HepG2 (cell line): ENCODE measurements around the gene ZBTB7B. TPM values are rescaled to one million over a fixed set of nuclear protein-coding genes. Genes with fewer than 3 reads are reported as not detected.

Experiments used
- BRD4 ChIP-seq: sonication (generic); formaldehyde crosslinking; IDR thresholded peaks from 2 replicates; pipeline ENCODE4 v1.4.0; 2020; ENCODE audit warnings: missing genetic modification reagents
- CCDC6 ChIP-seq: sonication (generic); formaldehyde crosslinking; IDR thresholded peaks from 2 replicates; pipeline ENCODE4 v1.8.1; 2022; ENCODE audit warnings: mild to moderate bottlenecking, missing genetic modification reagents, moderate library complexity
- CEBPB ChIP-seq: IDR thresholded peaks from 2 replicates; pipeline ENCODE4 v1.6.1; 2011; ENCODE audit warnings: low read depth, low read length, improper control_type of control experiment, borderline replicate concordance
- ERF ChIP-seq: IDR thresholded peaks from 2 replicates; pipeline ENCODE4 v1.6.1; 2018; ENCODE audit warnings: missing biosample characterization, missing genetic modification reagents
- GFI1 ChIP-seq: sonication (generic); formaldehyde crosslinking; IDR thresholded peaks from 2 replicates; pipeline ENCODE4 v1.5.0; 2020; ENCODE audit warnings: missing genetic modification reagents, mild to moderate bottlenecking, borderline replicate concordance
- GMEB2 ChIP-seq: IDR thresholded peaks from 2 replicates; pipeline ENCODE4 v1.6.1; 2016; ENCODE audit warnings: missing biosample characterization, missing genetic modification reagents, low read depth
- KDM1A ChIP-seq: IDR thresholded peaks from 2 replicates; pipeline ENCODE4 v1.6.1; 2016; ENCODE audit warnings: missing compliant biosample characterization
- MATR3 ChIP-seq: sonication (generic); formaldehyde crosslinking; IDR thresholded peaks from 2 replicates; pipeline ENCODE4 v1.4.0; 2020; ENCODE audit warnings: missing genetic modification reagents
- NR1H2 ChIP-seq: sonication (generic); formaldehyde crosslinking; IDR thresholded peaks from 2 replicates; pipeline ENCODE4 v1.8.1; 2022; ENCODE audit warnings: low read depth, missing genetic modification reagents, borderline replicate concordance
- ONECUT2 ChIP-seq: sonication (generic); formaldehyde crosslinking; IDR thresholded peaks from 2 replicates; pipeline ENCODE4 v1.4.0; 2020; ENCODE audit warnings: missing genetic modification reagents
- SYNCRIP ChIP-seq: fragments of 200-400 bp; formaldehyde crosslinking; IDR thresholded peaks from 2 replicates; pipeline ENCODE4 v1.6.1; 2018; ENCODE audit warnings: mild to moderate bottlenecking, low read depth, low read length; ENCODE audit not compliant: insufficient read depth
- ZBTB42 ChIP-seq: sonication (generic); formaldehyde crosslinking; IDR thresholded peaks from 2 replicates; pipeline ENCODE4 v1.5.0; 2020; ENCODE audit warnings: mild to moderate bottlenecking, missing genetic modification reagents
- ZBTB44 ChIP-seq: sonication (generic); formaldehyde crosslinking; IDR thresholded peaks from 2 replicates; pipeline ENCODE4 v1.4.0; 2020; ENCODE audit warnings: missing genetic modification reagents
- ZNF530 ChIP-seq: sonication (generic); formaldehyde crosslinking; IDR thresholded peaks from 2 replicates; pipeline ENCODE4 v1.5.0; 2020; ENCODE audit warnings: low read depth, mild to moderate bottlenecking, missing genetic modification reagents
- ZNF7 ChIP-seq: IDR thresholded peaks from 2 replicates; pipeline ENCODE4 v1.6.1; 2016; ENCODE audit warnings: missing biosample characterization, missing genetic modification reagents
- ZNF782 ChIP-seq: sonication (generic); formaldehyde crosslinking; IDR thresholded peaks from 2 replicates; pipeline ENCODE4 v1.4.0; 2020; ENCODE audit warnings: missing genetic modification reagents, mild to moderate bottlenecking, borderline replicate concordance
- ZNF841 ChIP-seq: sonication (generic); formaldehyde crosslinking; IDR thresholded peaks from 2 replicates; pipeline ENCODE4 v1.8.1; 2023; ENCODE audit warnings: missing genetic modification reagents, borderline replicate concordance
- polyA plus RNA-seq, 8 experiments: library from polyadenylated mRNA; depleted of rRNA in 3 of 8; stranded (reverse) in 7 of 8; unstranded in 1 of 8; fragments of >200 nt; fragmentation: Illumina TruSeq in 4 of 8; extraction: Trizol in 4 of 8; gene quantifications; 2 replicates each; pipeline versions ENCODE4 v1.2.1 to v1.2.3, GENCODE V29; 2011 to 2016; ENCODE audit warnings: low read depth in 4 of 8, missing spikeins in 1 of 8, mixed read lengths in 1 of 8; ENCODE audit not compliant: insufficient read depth in 1 of 8
- total RNA-seq, 5 experiments: library from RNA; depleted of rRNA; stranded (reverse); fragments of >200 nt; fragmentation: Illumina TruSeq; extraction: Trizol; gene quantifications; 2 replicates each; pipeline ENCODE4 v1.2.3, GENCODE V29; 2016; ENCODE audit warnings: low read depth in 1 of 5
- TF ChIP-seq, protein P1 (sequence below): sonication (generic); formaldehyde crosslinking; IDR thresholded peaks from 2 replicates; pipeline ENCODE4 v1.4.0; 2020; ENCODE audit warnings: missing genetic modification reagents
- TF ChIP-seq, protein P2 (sequence below): sonication (generic); formaldehyde crosslinking; IDR thresholded peaks from 2 replicates; pipeline ENCODE4 v1.4.0; 2020; ENCODE audit warnings: missing genetic modification reagents

ZBTB7B gene
- total and polyA plus RNA-seq, 2 of the 13 experiments (the other 11 are each of a cell fraction or from before 2014, with no cell fraction given): 15.5 to 17.5 TPM

DNA sequence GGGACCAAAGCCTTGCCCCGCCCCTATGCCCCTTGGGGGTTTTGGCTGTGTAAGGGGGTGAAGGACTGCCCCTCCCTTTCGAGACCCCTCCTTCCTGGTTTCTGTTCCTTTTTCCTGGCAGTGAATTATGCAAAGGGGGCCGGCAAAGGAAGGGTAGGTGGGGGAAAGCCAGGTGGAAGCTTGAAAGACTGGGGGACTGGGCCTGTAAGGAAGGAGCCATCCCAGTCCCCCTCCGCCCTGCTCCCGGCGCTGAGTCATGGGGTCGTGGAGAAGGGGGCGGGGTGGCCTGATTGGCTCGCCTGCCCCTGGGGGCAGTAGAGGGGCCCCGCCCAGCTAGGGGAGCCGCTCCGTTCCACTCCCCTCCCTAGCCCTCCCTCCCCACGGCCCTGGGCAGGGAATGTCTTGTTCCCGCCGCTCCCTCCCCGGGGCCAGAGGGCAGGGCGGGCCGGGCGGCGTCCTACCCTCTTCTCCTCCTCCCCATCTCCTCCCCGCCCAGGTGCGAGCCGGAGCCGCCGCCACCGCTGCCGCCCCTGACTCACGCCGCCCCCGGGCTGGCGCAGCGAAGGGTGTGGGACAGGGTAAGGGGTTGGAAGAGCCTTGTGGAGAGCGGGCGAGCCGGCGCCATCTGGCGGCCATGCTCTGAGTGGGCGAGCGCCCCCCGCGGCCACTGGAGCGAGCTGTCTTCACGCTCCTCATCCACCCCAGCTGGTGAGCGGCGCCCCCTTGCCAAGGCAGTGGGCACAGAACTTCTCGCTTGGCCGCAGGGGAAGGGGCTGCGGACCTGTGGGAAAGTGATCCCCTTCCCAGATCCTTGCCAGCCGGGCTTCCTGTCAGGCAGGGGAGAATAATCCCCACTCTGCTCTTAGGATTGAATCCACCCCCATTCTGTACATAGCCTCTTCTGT, 14.7 kb downstream of the ZBTB7B start (continued):
- TF ChIP-seq, protein P1, sequence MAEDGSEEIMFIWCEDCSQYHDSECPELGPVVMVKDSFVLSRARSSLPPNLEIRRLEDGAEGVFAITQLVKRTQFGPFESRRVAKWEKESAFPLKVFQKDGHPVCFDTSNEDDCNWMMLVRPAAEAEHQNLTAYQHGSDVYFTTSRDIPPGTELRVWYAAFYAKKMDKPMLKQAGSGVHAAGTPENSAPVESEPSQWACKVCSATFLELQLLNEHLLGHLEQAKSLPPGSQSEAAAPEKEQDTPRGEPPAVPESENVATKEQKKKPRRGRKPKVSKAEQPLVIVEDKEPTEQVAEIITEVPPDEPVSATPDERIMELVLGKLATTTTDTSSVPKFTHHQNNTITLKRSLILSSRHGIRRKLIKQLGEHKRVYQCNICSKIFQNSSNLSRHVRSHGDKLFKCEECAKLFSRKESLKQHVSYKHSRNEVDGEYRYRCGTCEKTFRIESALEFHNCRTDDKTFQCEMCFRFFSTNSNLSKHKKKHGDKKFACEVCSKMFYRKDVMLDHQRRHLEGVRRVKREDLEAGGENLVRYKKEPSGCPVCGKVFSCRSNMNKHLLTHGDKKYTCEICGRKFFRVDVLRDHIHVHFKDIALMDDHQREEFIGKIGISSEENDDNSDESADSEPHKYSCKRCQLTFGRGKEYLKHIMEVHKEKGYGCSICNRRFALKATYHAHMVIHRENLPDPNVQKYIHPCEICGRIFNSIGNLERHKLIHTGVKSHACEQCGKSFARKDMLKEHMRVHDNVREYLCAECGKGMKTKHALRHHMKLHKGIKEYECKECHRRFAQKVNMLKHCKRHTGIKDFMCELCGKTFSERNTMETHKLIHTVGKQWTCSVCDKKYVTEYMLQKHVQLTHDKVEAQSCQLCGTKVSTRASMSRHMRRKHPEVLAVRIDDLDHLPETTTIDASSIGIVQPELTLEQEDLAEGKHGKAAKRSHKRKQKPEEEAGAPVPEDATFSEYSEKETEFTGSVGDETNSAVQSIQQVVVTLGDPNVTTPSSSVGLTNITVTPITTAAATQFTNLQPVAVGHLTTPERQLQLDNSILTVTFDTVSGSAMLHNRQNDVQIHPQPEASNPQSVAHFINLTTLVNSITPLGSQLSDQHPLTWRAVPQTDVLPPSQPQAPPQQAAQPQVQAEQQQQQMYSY (CRISPR knock-in tag): peak; percentile 89
- TF ChIP-seq CCDC6 (CRISPR knock-in tag): peak; percentile 94
- TF ChIP-seq MATR3 (CRISPR knock-in tag): no peak
- TF ChIP-seq SYNCRIP: no peak
- TF ChIP-seq ZNF841 (CRISPR knock-in tag): no peak
- TF ChIP-seq CEBPB: no peak
- no peak for TF ChIP-seq ZNF530 (CRISPR knock-in tag)
- TF ChIP-seq, protein P2, sequence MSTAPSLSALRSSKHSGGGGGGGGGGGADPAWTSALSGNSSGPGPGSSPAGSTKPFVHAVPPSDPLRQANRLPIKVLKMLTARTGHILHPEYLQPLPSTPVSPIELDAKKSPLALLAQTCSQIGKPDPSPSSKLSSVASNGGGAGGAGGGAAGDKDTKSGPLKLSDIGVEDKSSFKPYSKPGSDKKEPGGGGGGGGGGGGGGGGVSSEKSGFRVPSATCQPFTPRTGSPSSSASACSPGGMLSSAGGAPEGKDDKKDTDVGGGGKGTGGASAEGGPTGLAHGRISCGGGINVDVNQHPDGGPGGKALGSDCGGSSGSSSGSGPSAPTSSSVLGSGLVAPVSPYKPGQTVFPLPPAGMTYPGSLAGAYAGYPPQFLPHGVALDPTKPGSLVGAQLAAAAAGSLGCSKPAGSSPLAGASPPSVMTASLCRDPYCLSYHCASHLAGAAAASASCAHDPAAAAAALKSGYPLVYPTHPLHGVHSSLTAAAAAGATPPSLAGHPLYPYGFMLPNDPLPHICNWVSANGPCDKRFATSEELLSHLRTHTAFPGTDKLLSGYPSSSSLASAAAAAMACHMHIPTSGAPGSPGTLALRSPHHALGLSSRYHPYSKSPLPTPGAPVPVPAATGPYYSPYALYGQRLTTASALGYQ (CRISPR knock-in tag): peak; percentile 84; the same call in 1 of the 2 replicates
- TF ChIP-seq KDM1A: 0 out of 2 replicates have a peak, but pooled peaks have one; percentile 15
- peak; percentile 82; the same call in 1 of the 2 replicates for TF ChIP-seq ERF (CRISPR knock-in tag)
- peak; percentile 76; the same call in 1 of the 2 replicates for TF ChIP-seq GFI1 (CRISPR knock-in tag)
- no peak for TF ChIP-seq ZBTB42 (CRISPR knock-in tag)
- TF ChIP-seq ZNF7 (CRISPR knock-in tag): no peak
- TF ChIP-seq NR1H2: no peak
- peak; percentile 87 for TF ChIP-seq BRD4 (CRISPR knock-in tag)
- TF ChIP-seq GMEB2 (CRISPR knock-in tag): no peak
- TF ChIP-seq ZBTB44 (CRISPR knock-in tag): no peak
- no peak for TF ChIP-seq ONECUT2
- TF ChIP-seq ZNF782 (CRISPR knock-in tag): no peak; the same call in 1 of the 2 replicates
